Stimulated activated CD8-positive, alpha-beta memory T cell treated with anti-CD3 and anti-CD28 coated beads, Interleukin-7, amount 100 ng/mL, for 4 hours (primary cell): ENCODE results near the gene COL25A1.
"Not testable (repeated sequence)": the region's sequence is repeated elsewhere in the genome, so short reads cannot be mapped to it uniquely, and the experiment has no call there.

ENCODE experiments used
- DNase-seq, 2 donors: peaks; one replicate each; pipeline ENCODE4 v3.0.0-alpha.2; 2020; ENCODE audit warnings: low read depth in 2 of 2

COL25A1 gene

DNA sequence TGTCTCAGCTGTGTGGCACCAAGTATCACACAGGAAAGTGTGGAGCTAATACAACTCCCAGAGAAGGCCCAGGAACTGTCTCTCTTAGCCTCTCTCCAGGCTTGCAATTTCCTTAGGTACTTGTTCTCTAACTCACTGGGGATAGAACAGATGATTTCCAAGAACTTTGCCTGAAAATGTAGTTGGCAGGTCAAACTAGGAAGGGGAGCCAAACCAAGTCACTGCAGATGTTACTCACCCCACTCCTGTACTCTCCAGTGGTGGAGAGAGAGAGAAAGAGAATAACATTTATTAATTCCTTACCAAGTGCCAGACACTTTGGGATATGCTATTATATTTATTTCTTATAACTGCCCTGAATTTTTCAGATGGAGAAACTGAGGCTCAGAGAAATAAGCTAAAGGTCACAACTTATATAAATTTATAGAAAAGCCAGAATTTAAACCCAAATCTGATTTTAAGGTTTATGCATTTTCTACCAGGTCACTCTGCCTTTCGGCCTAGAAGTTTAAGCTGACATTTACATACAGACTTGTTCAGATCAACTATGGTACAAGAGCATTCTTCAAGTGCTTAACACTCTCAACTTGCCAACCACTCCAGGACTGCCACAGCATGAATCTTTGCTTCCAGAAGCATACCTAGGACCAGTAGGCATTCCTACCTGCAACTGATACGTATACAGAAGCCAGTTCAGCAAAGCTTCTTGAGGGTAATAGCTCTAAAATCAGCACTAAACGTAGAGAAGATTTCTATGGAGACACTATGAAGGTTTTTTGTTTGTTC is 291.0 kb downstream of the COL25A1 start:
- DNase-seq, result no peak

DNA sequence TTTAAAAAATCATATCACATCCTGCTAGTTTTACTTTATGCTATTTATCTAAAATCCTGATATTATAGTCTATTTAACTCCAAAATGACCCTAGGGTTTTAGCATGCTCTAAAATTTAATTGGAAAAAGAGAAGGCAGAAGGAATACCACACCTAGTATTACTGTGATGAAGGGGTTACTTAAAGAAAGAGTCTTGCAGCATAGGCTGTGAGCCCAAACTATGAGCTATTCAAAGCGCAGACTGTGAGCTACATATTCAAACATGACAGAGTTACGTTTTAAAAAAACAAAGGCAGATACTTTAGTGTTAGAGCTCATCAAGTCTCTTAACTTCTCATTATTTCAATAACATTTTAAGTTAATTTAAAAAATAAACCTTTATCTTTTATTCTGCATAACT is 291.9 kb downstream of the COL25A1 start:
- no peak for DNase-seq

DNA sequence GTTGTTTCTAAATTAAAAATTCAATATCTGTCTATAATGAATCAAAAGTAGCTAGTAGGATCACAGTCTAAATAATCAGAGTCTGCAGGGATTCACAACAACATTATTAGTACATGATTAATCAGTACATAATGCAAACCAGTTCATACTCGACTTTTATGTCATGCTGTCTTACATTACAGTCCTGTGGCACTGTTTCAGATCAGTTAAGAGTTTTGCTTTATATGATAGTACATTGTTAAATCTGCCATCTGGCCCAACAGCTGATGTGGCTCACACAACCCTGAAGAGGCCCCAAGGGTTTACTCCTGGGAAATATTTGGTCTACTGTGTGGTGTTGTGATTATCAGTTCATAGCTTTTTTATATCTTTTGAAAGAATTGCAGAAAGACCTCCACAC is 292.5 kb downstream of the COL25A1 start:
- no peak for DNase-seq

DNA sequence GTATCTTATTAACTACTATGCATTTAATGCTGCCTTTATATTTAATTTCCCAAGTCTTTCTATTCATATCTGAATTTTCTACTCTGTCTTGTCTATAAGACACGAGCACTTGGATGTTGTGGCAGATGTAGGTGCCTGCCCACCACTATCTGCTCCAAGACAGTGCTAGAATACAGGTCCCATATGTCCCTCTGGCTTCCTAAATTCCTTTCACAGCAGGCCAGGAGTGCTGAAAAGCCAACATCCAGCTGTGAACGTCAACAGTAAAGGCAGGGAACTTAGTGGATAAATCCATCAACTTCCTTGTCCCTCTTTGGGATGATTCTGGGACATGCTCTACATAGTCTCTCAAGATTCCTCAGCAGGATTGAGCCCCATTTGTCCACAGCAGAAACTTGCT is 294.5 kb downstream of the COL25A1 start:
- DNase-seq, result no peak

DNA sequence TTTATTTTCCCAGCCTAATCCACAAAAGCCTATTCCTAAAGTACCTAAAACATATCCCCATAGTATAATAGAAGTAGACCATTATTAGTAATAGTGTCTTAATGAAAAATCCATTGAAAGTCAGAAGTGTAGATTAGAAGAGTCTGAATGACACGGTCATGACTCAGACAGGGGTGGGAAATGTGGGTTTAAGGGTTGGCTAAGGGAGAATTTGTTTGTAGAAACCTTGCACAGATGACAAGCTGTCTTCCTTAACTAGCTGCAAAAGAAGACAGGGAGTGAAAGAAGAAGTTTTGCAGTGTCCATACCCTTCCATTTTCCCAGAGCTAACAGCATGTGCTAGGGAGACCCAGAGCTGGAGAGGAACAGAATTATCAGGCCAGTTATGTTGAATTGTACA is 296.9 kb downstream of the COL25A1 start:
- no peak for DNase-seq

DNA sequence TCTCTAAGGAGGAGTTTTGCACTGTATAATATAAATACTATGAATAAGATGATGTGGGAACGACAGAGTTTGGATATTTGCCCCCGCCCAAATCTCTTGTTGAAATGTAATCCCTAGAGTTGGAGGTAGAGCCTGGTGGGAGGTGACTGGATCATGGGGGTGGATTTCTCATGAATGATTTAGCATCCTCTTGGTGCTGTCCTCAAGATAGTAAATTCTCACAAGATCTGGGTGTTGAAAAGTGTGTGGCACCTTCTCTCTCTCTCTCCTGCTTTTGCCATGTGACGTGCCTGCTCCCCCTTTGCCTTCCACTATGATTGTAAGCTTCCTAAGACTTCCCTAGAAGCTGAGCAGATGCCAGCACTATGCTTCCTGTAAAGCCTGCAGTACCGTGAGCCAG is 298.0 kb downstream of the COL25A1 start:
- DNase-seq, result no peak

DNA sequence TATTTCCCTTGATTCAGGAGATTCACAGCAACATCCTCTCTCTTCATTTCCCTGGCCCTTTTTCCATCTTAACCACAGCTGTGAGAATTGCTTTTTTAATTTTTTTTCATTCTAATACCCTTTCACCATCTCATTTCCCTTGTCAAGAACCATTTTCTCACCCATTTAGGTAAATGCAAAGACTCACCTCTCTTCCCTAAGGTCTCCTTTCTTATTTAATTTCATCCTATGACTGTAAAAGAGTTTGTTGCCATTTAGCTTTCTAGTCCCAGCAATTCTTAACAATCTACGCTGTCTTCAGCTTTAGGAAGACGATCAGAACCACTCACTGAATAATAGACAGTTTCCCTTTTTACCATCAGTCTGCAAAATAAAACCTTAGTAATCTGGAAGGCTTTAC is 298.5 kb downstream of the COL25A1 start:
- no peak for DNase-seq

DNA sequence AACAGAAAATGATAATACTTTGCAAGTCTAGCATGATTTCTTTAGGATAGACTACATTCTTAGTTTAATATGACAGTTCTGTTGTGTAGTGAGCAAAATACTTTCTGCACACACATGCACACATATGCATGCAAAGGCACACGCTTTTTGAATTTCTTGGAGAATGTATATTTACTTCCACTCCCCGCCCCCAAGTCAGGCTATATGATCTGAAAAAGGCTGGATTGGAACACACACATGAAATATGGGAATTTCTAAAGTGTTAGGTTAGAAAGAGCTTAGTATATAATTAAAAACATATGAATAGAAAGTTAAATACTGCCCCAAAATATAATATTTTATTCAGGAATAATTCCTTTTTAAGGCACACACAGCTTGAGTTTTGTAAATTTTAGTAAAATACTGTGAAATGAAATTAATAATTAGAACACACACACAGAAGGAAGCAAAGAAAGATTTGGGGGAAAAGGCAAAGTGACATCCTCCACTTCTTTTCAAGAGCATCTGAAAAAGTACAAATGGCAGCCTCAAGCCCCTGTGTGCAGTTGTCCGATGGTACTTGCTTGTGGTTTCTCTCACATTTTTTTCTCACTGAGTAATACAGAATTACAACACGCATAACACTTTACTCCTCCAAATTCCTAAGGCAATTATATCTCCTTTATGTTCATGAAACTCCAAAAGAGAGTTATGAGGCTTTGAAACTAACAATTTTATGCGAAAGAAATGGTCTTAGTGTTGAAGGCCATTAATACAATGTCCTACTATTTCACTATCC is 310.7 kb downstream of the COL25A1 start:
- DNase-seq, result no peak

DNA sequence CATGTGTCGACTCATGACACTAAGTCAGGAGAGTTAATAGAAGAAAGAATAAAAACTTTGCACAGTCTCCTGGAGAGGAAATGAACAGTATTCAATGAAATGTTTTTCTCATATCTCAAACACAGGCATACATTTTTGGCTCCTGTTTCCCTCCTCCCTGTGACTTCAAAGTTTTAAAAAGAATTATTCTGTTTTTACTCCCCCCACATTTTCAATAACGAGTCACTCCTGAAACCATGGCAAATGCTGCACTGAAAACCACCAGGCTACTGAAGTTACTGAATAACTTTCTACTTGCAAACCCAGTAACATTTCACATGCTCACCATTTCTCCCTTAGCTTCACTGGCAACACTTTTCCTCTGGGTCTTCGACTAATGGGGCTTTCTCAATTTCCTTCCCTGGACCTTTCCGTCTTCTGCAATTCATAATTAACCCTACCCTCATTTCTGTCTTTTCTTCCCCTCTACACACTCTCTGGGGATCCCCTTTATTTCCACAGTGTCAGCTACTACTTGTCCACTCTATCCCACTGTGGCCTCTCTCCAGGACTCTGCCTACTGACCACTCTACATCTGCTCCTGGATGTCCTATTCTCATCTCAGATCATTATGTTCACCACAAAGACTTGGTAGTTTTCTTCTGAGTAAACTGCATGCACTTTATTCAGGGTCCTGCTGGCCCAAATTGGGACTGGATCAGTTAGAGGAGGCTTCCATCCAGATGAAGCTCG is 313.8 kb downstream of the COL25A1 start:
- DNase-seq, result no peak

DNA sequence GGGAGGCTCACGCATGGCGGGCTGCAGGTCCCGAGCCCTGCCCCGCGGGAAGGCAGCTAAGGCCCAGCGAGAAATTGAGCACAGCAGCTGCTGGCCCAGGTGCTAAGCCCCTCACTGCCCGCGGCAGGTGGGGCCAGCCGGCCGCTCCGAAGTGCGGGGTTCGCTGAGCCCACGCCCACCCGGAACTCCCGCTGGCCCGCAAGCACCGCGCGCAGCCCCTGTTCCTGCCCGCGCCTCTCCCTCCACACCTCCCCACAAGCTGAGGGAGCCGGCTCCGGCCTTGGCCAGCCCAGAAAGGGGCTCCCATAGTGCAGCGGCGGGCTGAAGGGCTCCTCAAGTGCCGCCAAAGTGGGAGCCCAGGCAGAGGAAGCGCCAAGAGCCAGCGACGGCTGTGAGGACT is 318.0 kb downstream of the COL25A1 start:
- not testable (repeated sequence) for DNase-seq

DNA sequence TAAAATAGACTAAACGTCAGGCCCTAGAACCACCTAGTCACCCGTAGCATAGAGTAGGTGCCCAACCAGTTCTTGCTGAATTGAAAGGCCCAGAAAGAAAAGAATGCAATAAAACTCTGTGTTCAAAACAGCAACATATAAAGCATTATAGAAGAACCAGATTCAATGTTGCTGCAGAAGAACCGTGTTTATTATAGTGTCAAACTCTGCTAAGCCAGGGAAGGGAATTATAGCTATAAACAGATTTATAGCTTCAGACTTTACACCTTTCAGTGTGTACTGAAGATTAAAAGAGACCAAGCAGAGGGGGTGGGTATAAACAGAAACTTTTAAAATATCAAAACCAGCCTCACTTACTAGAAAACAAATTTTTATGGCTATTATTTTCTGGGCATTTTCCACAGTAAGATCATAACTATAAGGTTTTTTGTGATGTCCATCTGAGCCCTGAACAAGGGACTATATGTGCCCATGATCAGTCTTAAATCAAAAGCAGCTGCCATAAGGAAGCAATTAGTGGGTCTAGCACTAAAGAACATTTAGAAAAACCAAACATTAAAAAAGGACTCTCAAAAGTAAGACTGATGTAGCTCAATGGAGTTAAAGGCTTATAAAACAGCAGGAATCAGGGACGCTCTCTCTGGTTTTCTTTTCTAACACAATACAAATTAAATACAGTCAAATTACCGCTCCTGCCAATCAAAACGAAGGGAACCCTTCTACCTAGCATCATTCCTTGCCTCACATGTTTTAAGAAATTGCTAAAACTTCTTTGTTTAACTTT is 319.9 kb downstream of the COL25A1 start:
- DNase-seq, result no peak

DNA sequence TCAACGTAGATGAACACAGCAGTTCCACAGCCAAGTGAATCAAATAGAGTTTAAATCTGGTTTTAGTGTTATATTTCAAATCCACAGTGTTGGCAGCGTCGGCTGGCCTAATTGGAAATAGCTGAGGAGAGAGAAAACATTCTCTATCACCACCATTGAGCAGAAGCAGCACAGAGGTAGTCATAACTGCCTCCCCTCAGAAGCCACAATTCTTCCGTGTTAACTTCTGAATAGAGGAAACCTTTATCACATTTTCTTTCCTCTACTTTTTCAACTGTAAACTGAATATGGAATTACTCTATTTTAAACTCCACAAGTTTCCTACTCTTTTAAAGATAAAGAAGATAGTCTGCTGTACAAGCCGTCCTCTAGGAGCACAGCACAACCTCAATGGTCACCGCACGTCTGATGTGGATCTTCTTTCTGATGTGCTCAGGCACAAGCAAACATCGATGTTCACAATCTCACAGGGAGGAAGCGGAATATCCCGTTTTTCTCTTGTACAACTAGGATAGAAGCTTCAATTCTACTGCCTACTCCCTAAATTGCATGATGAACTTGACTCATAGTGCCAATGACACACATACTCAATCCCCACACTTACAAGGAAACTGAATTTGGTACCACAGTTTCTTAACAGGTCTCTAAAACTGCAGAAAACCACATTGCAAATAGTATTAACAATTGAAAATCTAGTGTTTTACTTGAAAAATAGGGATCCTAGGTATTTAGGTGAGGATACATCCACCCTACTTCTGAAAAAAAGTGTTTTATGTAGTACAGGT is 321.8 kb downstream of the COL25A1 start:
- no peak for DNase-seq

DNA sequence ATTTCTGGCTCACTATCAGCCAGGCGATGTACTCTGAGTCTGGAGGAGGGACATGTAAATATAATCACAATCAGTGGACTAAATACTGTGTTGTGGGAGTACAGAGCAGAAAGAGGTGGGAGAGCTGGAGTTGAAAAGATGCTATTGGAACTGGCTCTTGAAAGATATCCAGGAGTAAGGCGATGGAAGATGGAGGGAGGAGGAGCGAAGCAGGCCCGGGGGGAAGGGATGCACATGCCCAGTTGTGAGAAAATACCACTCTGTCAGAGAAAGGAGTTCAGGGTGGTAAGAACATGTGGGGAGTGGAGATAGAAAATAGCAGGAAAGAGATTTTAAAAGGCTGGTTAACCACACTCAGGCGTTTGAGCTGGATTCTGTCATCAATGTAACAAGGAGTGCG is 322.7 kb downstream of the COL25A1 start:
- DNase-seq, result no peak

DNA sequence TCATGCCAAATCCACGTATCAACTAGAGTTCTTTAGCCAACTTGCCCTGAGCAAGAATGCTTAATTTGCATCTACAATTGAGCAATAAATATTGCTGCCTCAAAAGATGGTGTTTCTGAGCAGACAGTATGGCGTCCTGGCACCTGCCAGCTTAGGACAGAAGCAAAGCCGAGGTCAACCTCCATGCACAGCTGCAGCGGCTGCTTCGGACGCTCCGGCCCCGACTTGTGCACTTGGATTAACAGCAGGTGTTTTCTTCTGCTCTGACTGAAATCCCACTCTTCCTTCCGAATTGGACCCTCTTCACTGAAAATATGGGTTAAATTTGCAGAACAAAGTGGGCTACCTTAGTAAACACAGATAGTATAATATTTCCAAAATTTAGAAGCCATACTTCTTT is 324.4 kb downstream of the COL25A1 start:
- no peak for DNase-seq

DNA sequence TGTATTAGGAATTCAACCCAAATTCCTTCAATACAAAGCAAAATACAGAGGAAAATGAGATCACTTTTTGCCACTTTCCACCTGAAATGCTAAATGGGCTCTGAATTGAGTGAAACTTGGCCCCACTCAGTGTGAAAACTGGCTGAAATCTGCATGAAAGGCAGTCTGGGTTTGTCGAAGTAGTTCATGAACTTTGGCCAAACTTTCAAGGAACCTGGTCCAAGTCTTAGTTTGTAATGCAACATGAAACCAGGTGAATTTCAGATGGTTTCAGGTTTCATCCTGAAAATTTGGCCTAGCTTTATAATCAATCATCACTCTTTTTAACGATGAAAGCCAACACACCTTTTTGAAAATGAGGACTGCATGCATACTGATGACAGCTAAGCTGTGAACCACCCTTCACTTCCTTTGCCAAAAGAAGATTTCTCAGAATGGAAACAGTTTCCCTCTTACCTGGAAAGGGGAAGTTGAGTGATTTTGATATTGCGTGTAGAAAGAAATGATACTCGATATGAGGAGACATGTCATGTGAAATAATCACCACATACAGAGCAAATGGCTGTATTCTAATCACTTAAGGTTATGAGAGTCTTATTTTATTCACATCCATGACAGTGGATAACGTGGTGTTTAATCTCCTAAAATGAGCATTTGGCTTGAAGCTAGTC is 329.7 kb downstream of the COL25A1 start:
- no peak for DNase-seq

DNA sequence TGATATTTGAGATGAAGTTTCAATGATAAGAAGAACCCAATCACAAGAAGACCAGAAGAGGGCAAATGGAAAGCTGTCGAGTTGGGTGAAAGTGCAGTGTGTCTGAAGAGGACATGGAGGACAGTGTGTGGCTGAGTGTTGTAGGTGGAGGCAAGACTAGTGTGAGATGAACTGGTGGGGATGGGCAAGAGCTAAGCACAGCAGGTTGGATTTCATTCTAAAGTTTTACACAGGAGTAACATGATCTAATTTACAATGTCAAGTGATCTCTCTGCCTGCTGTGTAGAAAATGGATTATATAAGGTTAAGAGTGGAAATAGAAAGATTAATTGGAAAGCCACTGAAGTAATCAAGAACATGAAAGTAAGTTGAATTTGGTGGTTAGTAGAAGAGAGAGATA is 331.0 kb downstream of the COL25A1 start:
- no peak for DNase-seq

DNA sequence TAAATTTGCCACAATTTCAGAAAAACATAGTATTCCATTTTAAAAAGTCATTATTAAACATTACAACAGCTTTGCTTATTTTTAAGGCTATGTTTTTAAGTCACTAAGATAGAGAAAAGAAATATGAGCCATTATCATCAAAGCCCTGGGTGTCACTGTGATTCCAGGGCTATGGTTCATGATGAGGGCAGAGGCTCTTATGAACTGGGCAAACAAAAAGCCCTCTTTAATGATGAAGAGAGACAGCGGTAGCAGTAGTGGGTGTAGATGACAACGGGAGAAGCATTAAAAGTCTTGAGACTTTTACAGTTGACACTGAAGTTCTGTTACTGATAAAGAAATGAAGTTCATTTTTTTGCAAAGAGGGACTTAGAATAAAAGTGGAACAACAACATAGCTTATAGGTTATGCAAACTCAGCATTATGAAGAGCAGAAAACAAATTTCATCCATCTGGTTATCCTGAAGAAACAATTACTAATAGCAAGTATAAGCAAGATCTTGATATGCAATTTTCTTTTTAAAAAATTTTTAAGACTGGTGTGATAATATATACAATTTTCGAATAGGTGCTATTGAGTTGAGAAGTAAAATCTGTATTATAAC is 336.9 kb downstream of the COL25A1 start:
- no peak for DNase-seq

DNA sequence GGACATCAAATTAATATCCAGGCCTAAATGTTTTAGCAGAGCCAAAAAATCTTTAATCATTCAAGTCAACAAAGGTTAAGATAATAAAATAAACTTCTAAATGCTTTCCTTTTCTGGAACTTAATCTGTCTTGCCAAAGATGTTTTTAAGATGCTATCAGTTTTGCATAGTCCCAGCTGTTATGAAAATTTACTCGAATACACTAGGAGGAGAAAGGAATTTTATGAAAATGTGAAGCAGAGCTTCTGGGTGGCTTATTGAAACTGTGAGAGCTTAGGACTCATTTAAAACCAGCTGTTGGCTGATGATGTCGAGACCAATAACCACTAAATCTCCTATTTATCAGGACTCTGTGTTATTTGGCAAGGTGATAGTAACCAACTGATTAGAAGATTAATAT is 337.4 kb downstream of the COL25A1 start:
- DNase-seq, result no peak

DNA sequence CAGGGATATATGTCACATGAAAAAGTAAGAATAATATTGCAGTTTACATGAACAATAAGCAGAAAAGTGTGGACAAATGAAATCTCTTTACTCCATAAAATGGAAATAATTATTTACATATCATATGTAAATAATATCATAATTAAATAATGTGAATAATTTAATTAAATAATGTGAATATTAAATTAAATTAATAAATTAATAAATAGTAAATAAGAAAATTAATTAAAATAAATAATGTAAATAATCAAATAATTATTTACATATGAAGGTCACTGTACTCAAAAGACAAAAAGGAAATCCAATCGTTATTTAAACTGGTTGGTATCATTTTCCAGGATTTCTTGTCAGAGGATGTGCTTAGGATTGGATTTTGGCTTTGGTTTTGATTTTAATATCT is 338.5 kb downstream of the COL25A1 start:
- DNase-seq, result no peak

DNA sequence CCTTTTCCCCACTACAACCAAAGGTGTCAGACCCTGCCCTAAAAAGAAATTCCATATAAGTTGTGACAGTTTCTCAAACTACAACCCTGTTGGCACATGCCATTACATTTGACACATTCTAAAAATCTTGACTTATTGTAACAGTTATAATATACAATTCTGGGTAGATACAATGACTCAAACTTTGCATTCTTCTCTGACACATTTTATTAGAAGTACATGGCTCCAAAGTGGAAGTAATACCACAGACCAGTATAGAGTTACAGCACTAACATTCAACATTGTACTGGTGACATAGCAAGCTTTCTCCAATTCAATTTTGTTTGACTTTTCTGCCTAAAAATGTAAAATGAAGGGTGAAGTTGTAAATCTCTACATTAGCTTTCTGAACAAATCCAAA is 343.0 kb downstream of the COL25A1 start:
- DNase-seq, result no peak
